Endothelial cell (in vitro differentiated cells): ENCODE measurements around the gene RNU6-9. TPM values are rescaled to one million over a fixed set of nuclear protein-coding genes. Genes with fewer than 3 reads are reported as not detected.

Source experiments
- DNase-seq: peaks from one replicate; pipeline ENCODE4 v3.0.0; 2021; ENCODE audit warnings: low spot score
- H3K27ac Mint-ChIP-seq: one replicate; pipeline ENCODE4 v1.8.0; 2021; ENCODE audit warnings: mixed read lengths, inconsistent platforms; ENCODE audit not compliant: unreplicated experiment
- H3K27me3 Mint-ChIP-seq: one replicate; pipeline ENCODE4 v1.8.0; 2021; ENCODE audit warnings: mild to moderate bottlenecking, moderate library complexity, mixed read lengths, inconsistent platforms; ENCODE audit not compliant: unreplicated experiment
- H3K36me3 Mint-ChIP-seq: one replicate; pipeline ENCODE4 v1.8.0; 2021; ENCODE audit warnings: mild to moderate bottlenecking, low read depth, mixed read lengths, inconsistent platforms; ENCODE audit not compliant: unreplicated experiment
- H3K4me1 Mint-ChIP-seq: one replicate; pipeline ENCODE4 v1.8.0; 2021; ENCODE audit warnings: mild to moderate bottlenecking, mixed read lengths, inconsistent platforms; ENCODE audit not compliant: unreplicated experiment
- H3K4me3 Mint-ChIP-seq: one replicate; pipeline ENCODE4 v1.8.0; 2021; ENCODE audit warnings: mild to moderate bottlenecking, mixed read lengths, inconsistent platforms; ENCODE audit not compliant: unreplicated experiment
- H3K9me3 Mint-ChIP-seq: one replicate; pipeline ENCODE4 v1.8.0; 2021; ENCODE audit warnings: mixed read lengths, inconsistent platforms; ENCODE audit not compliant: unreplicated experiment
- total RNA-seq: library from RNA; stranded (reverse); fragmentation: NEBNext Ultra II Directional; extraction: Animal tissue kit (Norgen Biotek cat#: 25700); gene quantifications from one replicate; pipeline ENCODE4 v1.2.1, GENCODE V29; 2021; ENCODE audit not compliant: unreplicated experiment
- TF ChIP-seq, protein P1 (sequence below): fragments of 200-600 bp; sonication (generic); IDR thresholded peaks from one replicate; pipeline ENCODE4 v1.5.0; 2021; ENCODE audit warnings: antibody characterized with exemption; ENCODE audit not compliant: unreplicated experiment

Gene RNU6-9
- total RNA-seq, 1 donor from 2014 or later, result not detected

GRCh38 chr19:868458-869244, 24.6 kb upstream of the RNU6-9 start:
- no peaks in the 10 kb centered on the region for H3K4me1 Mint-ChIP-seq
- H3K9me3 Mint-ChIP-seq, result no peaks in the 10 kb centered on the region
- peaks cover 14% of the 10 kb centered on the region for H3K27me3 Mint-ChIP-seq
- no peak for DNase-seq
- H3K36me3 Mint-ChIP-seq, result peaks cover 11% of the 10 kb centered on the region
- H3K27ac Mint-ChIP-seq, result no peak overlapping the region
- TF ChIP-seq, protein P1, sequence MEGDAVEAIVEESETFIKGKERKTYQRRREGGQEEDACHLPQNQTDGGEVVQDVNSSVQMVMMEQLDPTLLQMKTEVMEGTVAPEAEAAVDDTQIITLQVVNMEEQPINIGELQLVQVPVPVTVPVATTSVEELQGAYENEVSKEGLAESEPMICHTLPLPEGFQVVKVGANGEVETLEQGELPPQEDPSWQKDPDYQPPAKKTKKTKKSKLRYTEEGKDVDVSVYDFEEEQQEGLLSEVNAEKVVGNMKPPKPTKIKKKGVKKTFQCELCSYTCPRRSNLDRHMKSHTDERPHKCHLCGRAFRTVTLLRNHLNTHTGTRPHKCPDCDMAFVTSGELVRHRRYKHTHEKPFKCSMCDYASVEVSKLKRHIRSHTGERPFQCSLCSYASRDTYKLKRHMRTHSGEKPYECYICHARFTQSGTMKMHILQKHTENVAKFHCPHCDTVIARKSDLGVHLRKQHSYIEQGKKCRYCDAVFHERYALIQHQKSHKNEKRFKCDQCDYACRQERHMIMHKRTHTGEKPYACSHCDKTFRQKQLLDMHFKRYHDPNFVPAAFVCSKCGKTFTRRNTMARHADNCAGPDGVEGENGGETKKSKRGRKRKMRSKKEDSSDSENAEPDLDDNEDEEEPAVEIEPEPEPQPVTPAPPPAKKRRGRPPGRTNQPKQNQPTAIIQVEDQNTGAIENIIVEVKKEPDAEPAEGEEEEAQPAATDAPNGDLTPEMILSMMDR, result no peak
- H3K4me3 Mint-ChIP-seq, result no peak overlapping the region

DNA sequence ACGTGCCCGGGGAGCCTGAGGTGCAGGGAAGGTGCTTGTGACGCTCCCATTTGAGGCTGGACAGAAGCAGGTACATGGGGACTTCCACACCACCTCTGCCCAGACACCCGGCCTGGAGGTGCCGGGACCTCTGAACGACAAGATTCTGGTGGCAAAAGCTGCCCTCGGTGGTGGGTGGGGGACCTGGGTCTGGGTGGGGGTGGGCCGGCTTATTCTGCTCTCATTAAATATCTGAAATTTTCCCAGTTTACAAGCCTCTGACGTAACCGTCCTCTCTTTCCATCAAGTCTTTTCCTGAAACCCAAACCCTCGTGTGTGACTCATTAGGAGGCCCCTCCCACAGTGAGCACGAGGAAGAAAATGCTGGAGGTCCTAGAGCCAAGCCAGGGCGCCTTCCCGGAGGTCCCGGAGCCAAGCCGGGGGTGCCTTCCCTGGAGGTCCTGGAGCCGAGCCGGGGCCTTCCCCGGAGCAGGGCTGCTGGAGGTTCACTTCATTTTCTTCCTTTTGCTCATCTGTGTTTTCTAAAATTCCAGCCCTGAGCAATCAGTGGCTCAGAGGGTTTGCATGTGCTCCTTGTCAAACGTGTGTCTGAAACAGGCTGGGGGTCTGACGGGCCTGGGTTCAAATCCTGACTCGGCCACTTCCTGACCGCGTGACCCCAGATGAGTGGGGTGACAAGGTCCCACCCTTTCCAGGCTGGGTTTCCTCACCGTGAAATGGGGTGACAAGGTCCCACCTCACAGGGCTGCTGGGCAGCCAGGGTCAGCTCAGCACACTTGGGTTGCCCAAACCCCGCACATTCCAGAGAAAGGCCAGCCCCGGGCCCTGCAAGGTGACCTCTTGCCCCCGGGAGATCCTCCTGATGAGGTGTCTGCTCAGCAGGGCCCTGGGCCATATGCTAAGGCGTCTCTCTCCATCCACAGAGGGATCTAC, 23.8 kb upstream of the RNU6-9 start:
- Mint-ChIP-seq H3K4me3 (no peak overlapping the region), H3K36me3 (peaks cover 11% of the 10 kb centered on the region), H3K27me3 (peaks cover 14% of the 10 kb centered on the region), H3K9me3 (no peaks in the 10 kb centered on the region), H3K27ac (no peak overlapping the region), H3K4me1 (no peaks in the 10 kb centered on the region)
- TF ChIP-seq, protein P1, result no peak
- DNase-seq, result no peak

DNA sequence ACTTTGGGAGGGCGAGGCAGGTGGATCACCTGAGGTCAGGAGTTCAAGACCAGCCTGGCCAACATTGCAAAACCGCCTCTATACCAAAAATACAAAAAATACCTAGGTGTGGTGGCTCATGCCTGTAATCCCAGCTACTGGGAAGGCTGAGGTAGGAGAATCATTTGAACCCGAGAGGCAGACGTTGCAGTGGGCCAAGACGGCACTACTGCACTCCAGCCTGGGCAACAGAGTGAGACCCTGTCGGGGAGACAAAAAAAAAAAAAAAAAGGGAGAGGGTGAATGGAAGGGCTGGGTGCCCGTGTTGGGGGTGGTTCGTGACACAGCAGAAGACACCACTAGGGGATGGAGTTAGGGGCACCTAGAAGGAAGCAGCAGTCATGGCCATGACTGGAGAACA, 23.0 kb upstream of the RNU6-9 start:
- Mint-ChIP-seq H3K36me3 (peaks cover 11% of the 10 kb centered on the region), H3K4me1 (no peaks in the 10 kb centered on the region), H3K27ac (no peak overlapping the region), H3K4me3 (no peak overlapping the region), H3K27me3 (peaks cover 16% of the 10 kb centered on the region), H3K9me3 (no peaks in the 10 kb centered on the region)
- TF ChIP-seq, protein P1, result no peak
- DNase-seq, result no peak

- no peak for DNase-seq
- no peaks in the 10 kb centered on the region for H3K4me1 Mint-ChIP-seq
- no peak overlapping the region for H3K4me3 Mint-ChIP-seq
- H3K36me3 Mint-ChIP-seq, result peaks cover 11% of the 10 kb centered on the region
- no peaks in the 10 kb centered on the region for H3K9me3 Mint-ChIP-seq
- peaks cover 16% of the 10 kb centered on the region for H3K27me3 Mint-ChIP-seq
- TF ChIP-seq, protein P1, result no peak
- no peak overlapping the region for H3K27ac Mint-ChIP-seq
These were observed 22.3 kb upstream of the RNU6-9 start for GRCh38 chr19:870963-871401.
